K562 treated with DMSO at 1 percent for 4 hours (cell line): ENCODE results near the gene PYROXD2. TPM values are rescaled to one million over a fixed set of nuclear protein-coding genes. Genes with fewer than 3 reads are reported as not detected.

Experiments
- total RNA-seq: library from RNA; unstranded; fragments of 300-600 nt; gene quantifications from 2 replicates; pipeline ENCODE4 v1.2.3, GENCODE V29; 2022; ENCODE audit not compliant: insufficient read depth

Gene PYROXD2
- 3.0 TPM in 1 of 2 replicates, not detected in the other for total RNA-seq

GRCh38 chr10:98414932-98415730 lies at the start of gene PYROXD2:
Gene PYROXD2 (minus strand): TSS chr10:98415182. CDS start chr10:98415135, 47 bp downstream.

GRCh38 chr10:98446661-98447221 lies 31.8 kb upstream of the PYROXD2 start, which contains the start of gene HPS1:
Gene HPS1 (minus strand): TSS chr10:98446935. CDS start chr10:98443240, 3,695 bp downstream.

Other genes starting within 250 kb of the PYROXD2 start
- gene LOXL4, start 147.0 kb downstream of the PYROXD2 start, total RNA-seq = 0.62 and 0.64 TPM in 2 replicates
- gene HPS1, start 31.8 kb upstream of the PYROXD2 start, total RNA-seq = 64.5 and 76.8 TPM in 2 replicates